GM18517 (cell line): Measurements from ENCODE around the gene PTRH2.
"Not testable (repeated sequence)": the region's sequence is repeated elsewhere in the genome, so short reads cannot be mapped to it uniquely, and the experiment has no call there.

Experiments used
- ATAC-seq: cut with Tn5 transposase; IDR thresholded peaks from one replicate; pipeline ENCODE4 v1.9.1; 2021; ENCODE audit warnings: mild to moderate bottlenecking, moderate library complexity; ENCODE audit not compliant: unreplicated experiment

Gene PTRH2

GRCh38 chr17:59671386-59671785 lies 35.8 kb downstream of the PTRH2 start:
- ATAC-seq: no peak

GRCh38 chr17:59669944-59670343 lies 37.3 kb downstream of the PTRH2 start:
- ATAC-seq: no peak

GRCh38 chr17:59669411-59669810 lies 37.8 kb downstream of the PTRH2 start:
- ATAC-seq: no peak

GRCh38 chr17:59668816-59669215 lies 38.4 kb downstream of the PTRH2 start:
- no peak for ATAC-seq

- ATAC-seq: no peak
Measured at GRCh38 chr17:59666235-59666634, 41.0 kb downstream of the PTRH2 start.

GRCh38 chr17:59656624-59657023 lies 50.6 kb downstream of the PTRH2 start:
- not testable (repeated sequence) for ATAC-seq

GRCh38 chr17:59652119-59652518 lies 55.1 kb downstream of the PTRH2 start:
- no peak for ATAC-seq

- no peak for ATAC-seq
Measured at GRCh38 chr17:59651346-59651745, 55.9 kb downstream of the PTRH2 start.

- no peak for ATAC-seq
Measured at GRCh38 chr17:59650642-59651041, 56.6 kb downstream of the PTRH2 start.

GRCh38 chr17:59649886-59650285 lies 57.3 kb downstream of the PTRH2 start:
- no peak for ATAC-seq
